Loucy (cell line): ENCODE data around the gene WASL.

Experiments
- CTCF ChIP-seq: fragments of 200-600 bp; sonication (generic); conservative IDR thresholded peaks from 2 replicates; pipeline ENCODE4 v1.5.1; 2014; ENCODE audit warnings: mild to moderate bottlenecking, antibody characterized with exemption, low read length
- EZH2phosphoT487 ChIP-seq: fragments of 200-600 bp; IDR thresholded peaks from 2 replicates; pipeline ENCODE4 v1.6.1; 2018; ENCODE audit warnings: antibody characterized with exemption, mild to moderate bottlenecking, moderate library complexity, borderline replicate concordance

GRCh38 chr7:123640583-123640982, 108.2 kb downstream of the WASL start:
- TF ChIP-seq CTCF (no peak), EZH2phosphoT487 (no peak)
